Measurements from ENCODE around the gene FOXJ1.
A peak's percentile ranks its signal among the peaks of the same experiment; 100 is the strongest.
"Not testable (repeated sequence)": the region's sequence is repeated elsewhere in the genome, so short reads cannot be mapped to it uniquely, and the experiment has no call there.

FOXJ1 gene, protein sequence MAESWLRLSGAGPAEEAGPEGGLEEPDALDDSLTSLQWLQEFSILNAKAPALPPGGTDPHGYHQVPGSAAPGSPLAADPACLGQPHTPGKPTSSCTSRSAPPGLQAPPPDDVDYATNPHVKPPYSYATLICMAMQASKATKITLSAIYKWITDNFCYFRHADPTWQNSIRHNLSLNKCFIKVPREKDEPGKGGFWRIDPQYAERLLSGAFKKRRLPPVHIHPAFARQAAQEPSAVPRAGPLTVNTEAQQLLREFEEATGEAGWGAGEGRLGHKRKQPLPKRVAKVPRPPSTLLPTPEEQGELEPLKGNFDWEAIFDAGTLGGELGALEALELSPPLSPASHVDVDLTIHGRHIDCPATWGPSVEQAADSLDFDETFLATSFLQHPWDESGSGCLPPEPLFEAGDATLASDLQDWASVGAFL

DNA sequence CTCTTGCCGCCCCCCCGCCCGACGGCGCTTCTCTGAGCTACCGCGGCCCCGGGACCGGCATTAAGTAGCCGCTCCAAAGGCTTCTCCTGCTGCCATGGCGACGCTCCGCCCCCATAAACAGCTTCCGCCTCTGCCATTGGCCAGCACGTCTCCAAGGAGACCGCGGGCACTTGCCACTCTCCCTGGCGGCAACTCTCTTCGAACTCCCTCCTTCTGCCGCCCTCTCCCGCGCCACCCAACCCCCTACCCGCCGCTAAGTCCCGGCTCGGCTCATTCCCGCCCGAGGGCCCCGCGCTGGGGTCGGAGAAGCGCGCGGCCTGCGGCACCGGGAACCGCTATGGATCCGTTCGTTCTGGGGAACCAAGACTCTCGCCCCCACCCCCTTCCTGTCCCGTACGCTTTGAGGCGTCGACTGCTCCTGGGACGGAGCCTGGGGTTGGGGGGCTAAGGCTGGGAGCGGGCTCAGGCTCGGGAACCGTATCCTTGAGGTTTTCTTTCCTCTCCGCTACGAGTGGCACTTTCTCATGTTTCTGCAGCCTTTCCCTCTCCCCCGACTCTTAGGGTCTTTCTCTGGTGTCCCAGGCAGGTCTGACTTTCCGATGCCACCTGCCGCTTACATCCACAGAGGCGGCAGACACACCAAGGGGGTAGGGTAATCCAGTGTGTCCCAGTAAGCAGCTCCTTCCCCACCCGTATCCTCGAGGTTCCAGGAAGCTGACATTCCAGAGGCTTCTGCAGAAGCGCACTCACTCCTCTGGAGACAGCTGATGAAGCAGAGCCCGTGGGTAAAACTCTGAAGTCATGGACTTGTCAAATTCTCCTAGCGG lies at the start of gene FOXJ1:
FOXJ1 (minus strand) TSS at position 34 of the 827 bp plus-strand sequence. CDS start 850 bp downstream, outside the sequence.
- DNase-seq (ENCODE audit: low spot score), result peak; percentile 92

DNA sequence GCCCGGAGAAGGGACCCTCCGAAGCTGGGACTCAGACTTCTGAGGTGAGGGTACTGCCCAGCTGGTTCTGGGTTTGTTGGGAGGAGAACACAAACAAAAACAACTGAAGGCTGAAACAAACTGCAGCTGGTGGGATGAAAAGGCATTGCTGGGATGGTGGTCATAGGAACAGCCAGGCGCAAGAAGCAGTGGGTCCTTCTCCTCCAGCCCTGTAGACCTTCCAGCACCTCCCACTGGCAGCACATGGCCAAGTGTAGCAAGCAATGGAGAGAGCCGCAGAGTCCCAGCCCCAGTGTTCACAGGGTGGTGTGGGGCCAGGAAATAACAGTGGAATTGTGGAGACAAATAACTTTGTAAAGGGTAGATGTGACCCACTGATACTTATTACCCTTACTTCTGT lies 48.7 kb upstream of the FOXJ1 start:
- no peak for DNase-seq (ENCODE audit: low spot score)

DNA sequence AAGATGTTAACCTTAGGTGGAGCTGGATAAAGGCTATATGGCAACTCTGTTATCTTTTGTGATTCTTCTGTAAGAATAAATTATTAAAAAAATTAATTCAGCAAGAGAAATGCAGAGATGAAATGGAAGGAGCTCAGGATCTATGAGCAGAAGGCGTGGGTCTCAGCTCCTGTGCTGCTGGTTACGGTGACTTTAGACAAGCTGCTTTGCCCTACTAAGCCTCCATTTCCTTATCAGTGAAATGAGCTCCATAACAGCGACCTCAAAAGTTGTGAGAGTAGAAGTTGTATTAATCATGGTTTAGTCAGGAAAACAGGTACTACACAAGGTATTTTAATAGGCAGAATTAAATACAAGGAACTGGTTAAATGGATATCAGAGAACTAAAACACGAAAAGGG lies 48.2 kb upstream of the FOXJ1 start:
- DNase-seq (ENCODE audit: low spot score), result no peak

DNA sequence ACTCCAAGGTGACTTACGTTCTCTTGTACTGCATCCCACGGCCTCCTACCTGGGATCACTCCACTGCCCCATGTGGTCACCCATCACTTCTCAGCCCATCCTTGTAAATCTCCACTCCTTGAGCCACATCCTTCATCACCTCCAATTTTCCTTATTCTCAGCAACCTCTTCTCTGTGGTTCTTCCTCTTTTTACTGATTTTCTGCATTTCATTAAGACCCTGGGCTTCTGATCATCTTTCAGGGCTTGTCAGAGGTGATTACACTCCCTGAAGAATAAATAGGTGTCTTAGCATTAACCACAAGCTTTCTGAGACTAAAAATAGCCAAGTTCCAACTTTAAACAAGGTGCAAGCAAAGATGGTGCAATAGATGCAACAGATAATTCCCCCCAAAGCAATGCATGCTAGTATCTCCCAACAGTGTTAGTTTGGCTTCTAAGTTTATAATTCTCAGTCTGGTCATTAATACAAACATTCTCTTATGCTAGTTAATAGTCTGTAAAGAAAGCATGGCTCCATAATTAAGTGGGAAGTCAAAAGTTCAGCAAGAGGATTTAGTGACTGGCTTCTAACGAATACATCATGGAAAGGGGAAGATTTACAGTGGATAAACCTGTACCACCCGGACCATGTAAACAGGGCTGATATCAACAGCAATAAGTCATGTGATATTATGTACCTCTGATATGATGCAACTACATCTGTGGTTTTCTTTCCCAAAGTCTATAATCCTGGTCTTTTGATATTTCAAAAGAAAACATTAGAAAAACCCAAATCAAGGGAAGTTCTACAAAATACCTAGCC lies 47.4 kb upstream of the FOXJ1 start:
- DNase-seq (ENCODE audit: low spot score), result no peak

DNA sequence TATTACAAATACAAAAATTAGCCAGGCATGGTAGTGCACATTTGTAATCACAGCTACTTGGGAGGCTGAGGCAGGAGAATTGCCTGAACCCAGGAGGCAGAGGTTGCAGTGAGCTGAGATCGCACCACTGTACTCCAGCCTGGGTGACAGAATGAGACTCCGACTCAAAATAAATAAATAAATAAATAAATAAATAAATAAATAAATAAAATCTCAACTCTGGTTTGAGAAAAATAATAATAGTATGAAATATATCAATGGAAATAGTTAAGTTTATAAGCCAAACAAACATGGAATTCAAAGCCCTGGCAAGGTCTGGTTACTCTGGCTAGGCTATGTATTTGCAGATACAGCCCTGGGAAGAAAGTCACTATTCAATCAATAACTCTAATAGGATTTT lies 45.7 kb upstream of the FOXJ1 start:
- not testable (repeated sequence) for DNase-seq (ENCODE audit: low spot score)

DNA sequence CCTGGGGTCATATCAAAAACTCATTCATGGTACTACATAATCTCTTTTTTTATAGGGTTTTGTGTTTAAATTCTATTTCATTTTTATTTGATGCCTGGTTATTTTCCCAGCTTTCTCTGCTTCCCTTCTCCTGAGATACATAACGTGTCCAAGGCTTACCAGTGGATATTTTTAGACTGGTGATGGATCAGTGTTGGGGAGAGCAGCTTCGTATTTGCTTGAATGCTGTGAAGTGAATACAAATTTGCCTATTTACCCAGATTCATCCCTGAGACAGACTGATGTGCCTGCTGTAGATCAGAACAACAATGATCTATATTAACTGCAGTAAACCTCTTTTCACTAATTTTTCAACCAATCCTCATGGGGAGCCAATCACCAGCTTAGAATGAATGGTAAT lies 43.2 kb upstream of the FOXJ1 start:
- no peak for DNase-seq (ENCODE audit: low spot score)

DNA sequence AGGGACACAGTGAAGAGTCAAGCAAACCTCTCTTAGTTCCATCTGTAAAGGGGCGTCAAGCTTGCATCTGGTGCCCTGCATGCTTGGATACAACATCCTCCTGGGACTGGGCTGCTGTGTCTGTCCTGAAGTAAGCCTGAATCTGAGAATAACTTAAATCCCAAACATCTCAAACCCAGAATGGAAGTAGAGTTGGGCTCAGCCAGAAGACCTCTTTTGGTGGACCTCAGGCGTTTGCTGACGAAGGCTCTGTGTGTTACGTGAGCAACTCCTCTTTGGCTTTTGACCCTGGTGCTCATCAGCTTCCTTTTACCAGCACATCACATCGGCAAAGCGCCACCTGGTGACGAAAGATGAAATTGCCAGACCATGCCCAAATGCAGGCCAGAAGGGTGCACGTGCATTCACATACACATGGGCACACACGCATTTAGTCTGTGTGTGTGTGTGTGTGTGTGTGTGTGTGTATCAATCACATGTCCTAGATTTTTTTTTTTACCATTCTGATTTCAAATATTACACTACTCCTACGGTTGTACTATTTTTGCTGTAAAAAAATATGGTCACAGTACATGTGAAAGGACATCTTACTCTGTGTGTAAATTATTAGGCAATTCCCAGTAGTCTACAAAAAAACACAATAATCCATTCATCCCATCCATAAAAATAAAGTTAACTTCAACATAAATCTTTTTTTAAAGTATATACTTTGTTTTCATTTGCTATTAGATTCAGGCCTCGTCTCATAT lies 41.1 kb upstream of the FOXJ1 start:
- peak; percentile 98 for DNase-seq (ENCODE audit: low spot score)

DNA sequence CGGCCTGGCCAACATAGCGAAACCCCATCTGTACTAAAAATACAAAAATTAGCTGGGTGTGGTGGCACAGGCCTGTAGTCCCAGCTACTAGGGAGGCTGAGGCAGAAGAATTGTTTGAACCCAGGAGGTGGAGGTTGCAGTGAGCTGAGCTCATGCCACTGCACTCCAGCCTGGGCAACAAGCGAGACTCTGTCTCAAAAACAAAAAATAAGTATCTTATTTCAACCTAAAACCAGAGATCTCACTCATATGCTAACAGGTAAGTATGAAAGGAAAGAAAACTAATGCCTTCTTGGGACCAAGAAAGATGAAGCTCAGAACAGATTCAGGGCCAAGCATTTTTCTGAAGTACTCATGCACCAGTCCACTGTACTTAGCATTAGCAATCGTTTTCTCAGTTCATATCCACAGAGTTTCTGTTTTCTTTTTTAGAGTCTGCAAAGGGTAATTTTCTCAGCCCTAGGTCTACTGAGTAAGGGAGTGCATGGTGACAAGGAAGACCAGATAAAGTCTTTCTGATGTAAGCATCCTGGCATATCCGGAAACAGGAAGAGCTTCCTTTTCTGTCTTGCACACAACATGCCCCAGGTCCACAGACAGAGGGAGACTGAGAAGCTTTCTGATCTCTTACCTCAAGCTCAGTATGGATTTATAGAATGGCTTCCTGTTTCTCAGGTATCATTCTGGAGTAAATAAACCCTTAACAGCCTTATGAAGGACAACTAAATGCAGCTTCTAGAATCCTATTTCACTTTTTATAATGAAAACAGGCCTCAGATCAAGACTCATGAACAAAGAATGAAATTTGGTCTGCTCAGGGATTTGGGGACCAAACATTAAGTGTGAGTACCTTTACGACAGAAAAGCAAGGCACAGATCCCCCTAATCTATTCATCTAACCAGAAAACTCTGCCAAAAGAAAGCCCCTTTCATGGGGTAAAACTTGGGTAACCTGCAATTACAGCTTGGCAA lies 38.7 kb upstream of the FOXJ1 start:
- DNase-seq (ENCODE audit: low spot score), result peak; percentile 78

DNA sequence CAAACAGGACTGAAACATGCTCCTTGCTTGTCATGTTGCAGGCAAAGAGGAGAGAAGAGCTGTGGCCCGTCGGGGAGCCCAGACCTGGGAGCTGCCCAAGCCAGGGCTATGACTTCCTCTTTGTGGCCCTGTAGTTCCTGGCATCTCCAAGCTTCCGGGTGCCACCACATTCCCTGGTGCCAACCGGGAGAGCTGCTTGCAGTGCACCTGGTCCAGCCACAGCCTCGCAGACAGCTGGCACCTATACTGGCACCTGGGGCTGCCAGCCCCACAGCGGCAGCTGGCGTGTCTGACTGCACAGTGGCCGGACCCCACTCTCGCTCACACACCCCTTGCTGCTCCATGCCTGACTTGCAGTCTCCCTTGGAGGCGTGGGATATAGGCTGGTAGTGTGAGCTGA lies 37.1 kb upstream of the FOXJ1 start:
- no peak for DNase-seq (ENCODE audit: low spot score)

DNA sequence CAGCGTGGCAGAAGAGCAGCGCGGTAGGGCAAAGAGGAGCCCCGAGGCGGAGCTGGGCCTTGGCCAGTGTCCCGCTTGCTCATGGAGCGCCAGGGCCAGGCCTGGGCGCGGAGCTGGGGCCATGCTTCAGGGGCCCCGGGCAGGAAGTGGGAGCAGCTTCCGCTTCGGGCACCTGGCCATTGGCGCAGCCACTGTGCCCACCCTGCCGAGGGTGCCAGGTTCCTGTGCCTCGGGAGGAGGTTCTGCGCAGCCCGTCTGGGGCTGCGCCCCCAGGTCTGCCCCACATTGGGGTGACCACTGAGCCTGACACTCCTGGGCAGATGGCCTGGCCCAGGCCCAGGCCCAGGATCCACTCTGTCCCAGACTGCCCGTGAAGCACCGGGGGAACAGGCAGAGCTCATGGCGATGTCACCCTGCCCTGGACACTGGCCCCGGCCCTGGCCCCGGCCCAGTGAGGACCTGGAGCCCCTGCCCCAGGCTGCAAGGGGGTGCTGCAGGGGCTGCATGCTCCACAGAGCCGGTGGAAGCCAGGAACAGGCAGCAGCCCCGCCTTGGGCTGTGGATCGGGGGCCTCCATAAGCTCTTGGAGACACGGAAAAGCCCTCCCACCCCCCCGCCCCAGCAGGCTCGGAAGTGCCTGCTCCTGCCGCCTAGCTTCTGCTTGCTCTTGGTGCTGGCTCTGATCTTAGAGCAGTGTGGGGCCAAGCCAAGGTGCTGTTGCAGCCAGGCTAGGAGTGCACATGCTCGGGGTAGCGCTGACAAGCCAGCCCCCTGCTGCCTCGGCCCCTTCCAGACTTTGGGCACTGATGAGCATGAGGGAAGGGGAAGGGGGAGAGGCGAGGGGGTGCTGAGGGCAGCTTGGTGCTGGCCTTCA lies 35.9 kb upstream of the FOXJ1 start:
- no peak for DNase-seq (ENCODE audit: low spot score)

DNA sequence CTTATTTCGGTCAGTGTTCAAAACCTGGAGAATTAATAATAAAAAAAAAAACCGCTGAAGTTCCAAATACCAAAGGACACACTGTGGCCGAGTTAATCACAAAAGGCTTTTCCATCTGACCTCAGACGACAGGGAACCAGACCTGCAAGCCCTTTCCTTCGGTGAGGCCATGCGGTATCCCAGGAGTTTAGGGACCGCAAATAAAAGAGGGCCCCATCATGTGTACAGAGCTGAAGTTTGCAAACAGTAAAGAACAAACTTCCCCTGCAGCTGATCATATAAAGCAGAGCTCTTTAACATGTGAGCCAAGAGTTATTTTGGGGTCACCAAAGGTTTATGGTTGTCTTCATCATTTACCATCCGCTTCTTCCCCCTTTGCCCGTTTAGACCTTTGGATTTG lies 33.0 kb upstream of the FOXJ1 start:
- no peak for DNase-seq (ENCODE audit: low spot score)

DNA sequence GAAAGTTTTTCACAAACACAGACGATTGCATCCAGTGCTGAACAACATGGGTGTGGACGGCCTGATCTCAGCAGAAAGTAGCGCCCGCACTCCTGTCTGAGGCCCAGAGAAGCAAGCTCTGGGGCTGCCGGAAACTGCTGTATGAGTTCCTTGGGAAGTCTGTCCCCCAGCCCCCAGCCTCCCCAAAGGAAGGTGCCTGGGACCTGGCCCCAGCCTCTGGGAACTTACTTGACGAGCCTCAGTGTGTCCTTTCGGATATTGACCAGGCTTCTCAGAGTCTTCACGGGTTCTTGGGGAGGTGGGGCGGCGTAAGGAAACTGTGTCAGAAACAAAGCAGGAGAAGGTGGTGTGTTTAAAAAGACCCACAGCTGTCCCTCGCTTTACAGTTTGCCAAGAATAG lies 32.4 kb upstream of the FOXJ1 start:
- no peak for DNase-seq (ENCODE audit: low spot score)

DNA sequence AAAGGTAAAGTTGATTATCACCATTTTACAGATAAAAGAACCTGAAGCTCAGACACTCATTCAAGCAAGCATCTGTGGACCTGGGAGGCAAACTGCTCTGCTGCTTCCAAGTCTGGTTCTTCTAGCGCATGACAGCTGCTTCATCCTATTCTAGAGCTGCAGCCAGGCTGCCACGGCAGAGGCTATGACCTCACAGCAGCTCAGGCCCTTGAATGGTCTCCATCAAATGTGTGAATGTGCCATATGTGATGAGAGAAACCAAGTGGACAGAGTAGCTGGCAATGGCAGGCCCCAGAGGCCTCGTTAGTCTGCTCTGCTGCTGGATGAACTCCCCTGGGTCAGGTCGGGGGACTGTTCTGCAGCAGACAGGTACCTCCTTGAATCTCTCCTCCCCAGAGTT lies 30.7 kb upstream of the FOXJ1 start:
- no peak for DNase-seq (ENCODE audit: low spot score)

DNA sequence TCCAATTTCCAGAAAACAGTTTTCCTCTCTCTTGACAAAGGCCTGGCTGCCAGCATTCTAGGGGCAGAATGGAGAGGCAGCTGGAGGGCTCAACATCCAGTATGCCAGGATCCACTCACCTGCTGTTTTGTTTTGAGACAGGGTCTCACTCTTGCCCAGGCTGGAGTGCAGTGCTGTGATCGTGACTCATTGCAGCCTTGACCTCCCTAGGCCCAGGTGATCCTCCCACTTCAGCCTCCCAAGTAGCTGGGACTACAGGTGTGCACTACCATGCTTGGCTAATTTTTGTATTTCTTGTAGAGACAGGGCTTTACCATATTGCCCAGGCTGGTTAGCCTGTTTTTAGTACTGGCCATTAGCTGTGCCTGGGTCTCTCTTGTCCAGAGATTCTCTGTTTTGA lies 29.1 kb upstream of the FOXJ1 start:
- DNase-seq (ENCODE audit: low spot score), result no peak

DNA sequence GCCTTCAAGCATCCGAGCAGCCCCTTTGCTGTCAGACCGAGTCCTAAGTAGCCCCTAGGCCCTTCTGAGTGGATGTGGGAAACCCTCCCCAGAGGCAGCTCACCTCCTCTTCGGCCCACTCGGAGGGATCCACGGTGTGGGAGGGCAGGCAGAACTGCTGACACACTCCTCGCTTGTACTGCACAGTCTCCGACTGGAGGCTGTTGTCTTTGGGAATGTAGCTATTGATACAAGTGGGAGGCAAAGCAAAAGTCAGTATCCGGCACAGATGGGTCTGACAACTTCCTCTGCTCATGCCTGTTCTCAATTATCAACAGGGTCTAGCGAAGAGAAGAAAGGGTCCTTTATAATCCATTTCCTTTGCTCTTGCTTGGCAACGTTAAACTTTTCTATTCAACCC lies 25.9 kb upstream of the FOXJ1 start:
- no peak for DNase-seq (ENCODE audit: low spot score)

DNA sequence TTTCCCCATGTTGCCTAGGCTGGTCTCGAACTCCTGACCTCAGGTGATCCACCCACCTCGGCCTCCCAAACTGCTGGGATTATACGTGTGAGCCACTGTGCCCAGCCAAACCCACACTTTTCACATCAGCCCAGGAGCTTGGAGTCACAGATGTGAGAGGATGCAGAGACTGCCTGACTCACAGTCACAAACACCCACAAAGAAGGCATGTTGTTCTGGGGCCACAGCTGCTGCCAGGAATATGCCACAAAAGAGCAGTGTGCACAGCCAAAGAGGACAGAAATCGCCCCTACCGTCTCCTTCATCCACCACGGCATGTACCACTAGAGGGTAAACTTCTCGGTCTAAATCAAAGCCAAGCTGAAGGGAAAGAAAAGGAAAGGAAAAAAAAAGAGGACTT lies 25.1 kb upstream of the FOXJ1 start:
- DNase-seq (ENCODE audit: low spot score), result no peak

DNA sequence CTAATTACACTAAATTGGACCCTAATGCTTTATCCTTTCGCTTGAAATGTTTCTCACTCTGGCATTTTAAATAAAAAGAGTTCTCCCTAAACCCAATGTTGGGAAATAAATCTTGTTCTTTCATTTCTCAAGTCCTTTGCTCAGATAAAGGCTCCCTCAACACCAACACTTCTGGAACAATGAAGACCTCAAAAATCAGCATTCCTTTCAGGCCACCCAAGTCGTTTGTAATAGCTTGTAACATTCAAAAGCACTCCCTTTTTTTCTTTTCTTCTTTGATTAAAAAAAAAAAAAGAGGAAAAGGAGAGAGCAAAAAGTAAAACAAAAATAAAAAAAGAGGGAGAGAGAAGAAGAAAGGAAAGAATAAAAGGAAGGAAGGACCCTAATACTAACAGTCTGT lies 23.3 kb upstream of the FOXJ1 start:
- DNase-seq (ENCODE audit: low spot score), result no peak

DNA sequence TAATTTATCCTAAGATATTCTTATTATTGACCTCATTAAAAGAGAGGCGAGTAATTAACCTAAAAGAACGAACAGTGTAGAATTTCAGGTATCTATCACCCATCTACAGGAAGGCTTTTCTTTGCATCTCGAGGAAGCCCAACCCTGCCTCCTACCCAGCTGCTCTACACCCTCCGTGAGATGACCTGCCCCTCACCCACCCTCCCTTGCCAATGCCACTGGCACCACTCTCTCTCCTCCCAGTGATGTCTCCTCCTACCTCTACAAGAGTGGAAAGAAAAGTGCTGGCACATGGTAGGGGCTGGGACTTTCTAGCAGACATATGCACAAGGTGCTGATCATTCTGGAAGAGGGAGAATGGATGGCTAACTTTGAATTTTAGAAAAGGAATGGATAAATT lies 22.9 kb upstream of the FOXJ1 start:
- DNase-seq (ENCODE audit: low spot score), result no peak

DNA sequence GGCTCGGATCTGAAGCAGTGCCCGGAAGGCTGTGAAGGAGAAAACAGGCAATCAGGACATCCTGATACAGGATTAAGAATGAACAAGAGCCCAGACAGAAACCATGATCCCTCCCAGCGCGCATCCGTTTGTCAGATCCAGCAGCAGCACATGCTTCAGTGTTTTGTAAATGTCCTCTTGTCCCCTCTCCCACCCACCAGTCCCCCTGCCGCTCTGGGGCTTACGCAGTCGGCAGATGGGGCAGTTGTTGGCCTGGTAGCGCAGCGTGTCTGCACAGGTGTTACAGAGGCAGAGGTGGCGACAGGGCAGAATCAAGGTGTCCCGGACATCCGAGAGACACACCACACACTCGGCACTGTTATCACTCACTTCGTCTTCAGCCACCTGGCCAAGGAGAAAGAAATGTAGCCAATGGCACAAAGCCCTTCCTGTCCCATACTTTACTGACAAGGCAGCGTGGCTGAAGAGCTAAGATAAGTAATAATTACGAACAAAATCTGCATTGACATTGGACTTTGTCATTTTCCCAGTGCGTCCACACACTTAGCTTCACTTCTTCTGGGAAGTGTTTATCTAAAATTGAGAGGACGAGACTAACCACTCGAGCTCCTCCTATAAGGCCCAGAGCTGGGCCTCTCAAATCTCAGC lies 20.7 kb upstream of the FOXJ1 start:
- no peak for DNase-seq (ENCODE audit: low spot score)
